HG02970 (cell line): Measurements from ENCODE around the gene GPR183.
"Not testable (repeated sequence)": the region's sequence is repeated elsewhere in the genome, so short reads cannot be mapped to it uniquely, and the experiment has no call there.

Source experiments
- ATAC-seq: cut with Tn5 transposase; IDR thresholded peaks from one replicate; pipeline ENCODE4 v1.9.1; 2021; ENCODE audit warnings: mild to moderate bottlenecking, moderate library complexity, moderate number of reproducible peaks; ENCODE audit not compliant: unreplicated experiment, low FRiP score

Gene GPR183

DNA sequence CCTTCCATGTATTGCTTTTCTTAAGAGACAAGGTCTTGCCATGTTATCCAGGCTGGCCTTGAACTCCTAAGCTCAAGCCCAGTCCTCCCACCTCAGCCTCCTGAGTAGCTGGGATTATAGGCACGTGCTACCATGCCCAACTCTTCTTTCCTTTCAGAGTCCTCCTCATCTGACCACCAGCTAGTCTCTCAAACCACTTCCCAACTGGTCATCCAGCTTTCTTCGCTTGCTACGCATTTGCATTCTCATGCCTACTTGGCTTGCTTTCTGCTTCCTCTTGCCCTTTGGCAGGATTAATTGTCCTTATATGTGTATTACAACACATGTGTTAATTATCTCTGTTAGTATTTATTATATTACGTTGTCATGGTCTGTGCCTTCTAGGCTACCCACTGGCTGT lies 55.3 kb downstream of the GPR183 start:
- no peak for ATAC-seq

DNA sequence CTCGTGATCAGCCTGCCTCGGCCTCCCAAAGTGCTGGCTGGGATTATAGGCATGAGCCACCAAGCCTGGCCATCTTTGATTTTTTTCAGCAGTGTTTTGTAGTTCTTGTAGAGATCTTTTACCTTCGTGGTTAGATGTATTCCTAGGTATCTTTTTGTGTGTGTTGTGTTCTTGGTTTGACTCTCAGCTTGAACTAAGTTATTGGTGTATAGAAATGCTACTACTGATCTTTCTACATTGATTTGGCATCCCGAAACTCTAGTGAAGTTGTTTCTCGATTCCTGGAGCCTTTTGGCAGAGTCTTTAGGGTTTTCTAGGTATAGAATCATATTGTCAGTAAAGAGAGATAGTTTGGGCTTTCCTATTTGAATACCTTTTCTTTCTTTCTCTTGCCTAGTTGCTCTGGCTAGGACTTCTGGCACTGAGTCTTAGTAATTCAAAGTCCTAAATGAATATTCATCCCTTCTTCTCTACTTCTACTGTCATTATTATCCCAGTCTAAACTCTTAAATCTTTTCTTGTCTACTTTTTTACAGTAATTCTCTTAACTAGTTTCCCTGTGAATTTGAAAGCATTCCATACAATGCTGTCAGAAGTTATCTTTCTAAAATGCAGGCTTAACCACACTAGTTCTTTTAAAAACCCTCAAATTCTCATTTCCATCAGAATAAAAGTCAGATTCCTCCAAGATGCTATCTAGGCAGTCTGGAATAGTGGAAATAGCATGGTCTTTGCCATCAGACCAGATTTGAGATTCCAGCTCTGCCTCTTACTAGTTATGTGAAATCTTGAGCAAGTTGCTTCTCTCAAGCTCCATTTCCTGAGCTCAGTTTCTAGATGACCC lies 56.0 kb downstream of the GPR183 start:
- ATAC-seq, result no peak

DNA sequence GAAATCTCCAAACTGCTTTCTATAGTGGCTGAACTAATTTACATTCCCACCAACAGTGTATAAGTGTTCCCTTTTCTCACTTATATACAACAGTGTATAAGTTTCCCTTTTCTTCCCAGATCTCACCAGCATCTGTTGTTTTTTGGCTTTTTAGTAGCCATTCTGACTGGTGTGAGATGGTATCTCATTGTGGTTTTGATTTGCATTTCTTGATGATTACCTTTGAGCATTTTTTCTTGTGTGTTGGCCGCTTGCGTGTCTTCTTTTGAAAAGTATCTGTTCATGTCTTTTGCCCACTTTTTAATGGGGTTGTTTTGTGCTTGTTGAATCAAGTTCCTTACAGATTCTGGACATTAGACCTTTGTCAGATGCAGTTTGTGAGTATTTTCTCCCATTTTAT lies 57.6 kb downstream of the GPR183 start:
- not testable (repeated sequence) for ATAC-seq

DNA sequence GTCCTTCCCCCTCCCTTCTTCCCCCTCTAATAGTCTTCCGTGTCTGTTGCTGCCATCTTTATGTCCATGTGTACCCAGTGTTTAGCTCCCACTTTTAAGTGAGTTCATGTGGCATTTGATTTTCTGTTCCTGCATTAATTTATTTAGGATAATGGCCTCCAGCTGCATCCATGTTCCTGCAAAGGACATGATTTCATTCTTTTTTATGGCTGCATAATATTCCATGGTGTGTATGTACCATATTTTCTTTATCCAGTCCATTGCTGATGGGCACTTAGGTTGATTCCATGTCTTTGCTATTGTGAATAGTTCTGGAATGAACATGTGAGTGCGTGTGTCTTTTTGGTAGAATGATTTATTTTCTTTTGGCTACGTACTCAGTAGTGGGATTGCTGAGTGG lies 58.0 kb downstream of the GPR183 start:
- not testable (repeated sequence) for ATAC-seq

DNA sequence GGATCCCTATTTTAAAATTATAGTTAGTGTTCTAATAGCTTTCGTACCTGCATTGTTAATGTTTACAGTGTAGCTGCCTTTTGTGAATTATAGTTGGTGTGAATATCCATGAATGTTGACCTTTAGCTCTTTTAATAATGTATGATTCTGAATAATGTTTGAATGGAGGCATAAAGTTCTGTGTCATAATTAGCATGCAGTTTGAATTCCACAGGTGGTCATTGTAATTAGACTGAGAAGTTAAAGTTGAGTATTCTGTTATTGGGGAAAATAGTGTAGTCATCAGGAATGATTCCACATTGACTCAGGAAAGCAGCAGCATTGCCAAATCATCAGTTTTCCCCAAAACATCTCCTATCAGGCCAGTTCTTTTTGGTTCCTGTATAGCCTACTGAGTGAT lies 61.1 kb downstream of the GPR183 start:
- ATAC-seq, result no peak
